Measurements from ENCODE around the gene DIPK2B. TPM values are rescaled to one million over a fixed set of nuclear protein-coding genes. Genes with fewer than 3 reads are reported as not detected.

The DIPK2B gene
- total RNA-seq, 1 experiment from 2014 or later: not detected

DNA sequence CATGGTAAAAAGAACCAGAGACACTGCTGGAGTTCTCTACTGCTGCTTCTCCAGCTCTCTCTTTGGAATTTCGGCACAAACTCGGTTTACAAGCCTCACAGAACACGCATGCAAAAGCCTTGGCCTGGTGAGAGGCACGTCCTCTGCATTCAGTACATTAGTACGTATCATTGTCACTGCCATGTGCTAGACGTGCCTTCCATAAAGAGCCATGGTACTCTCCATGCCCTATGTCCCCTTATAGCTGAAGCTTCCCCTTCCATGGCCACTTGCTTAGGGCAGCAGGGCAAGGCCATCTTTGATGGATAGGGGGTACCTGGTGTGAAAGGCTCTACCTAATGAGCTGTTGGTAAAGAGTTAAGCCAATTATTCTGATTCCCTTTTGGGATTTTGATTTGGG is 35.0 kb downstream of the DIPK2B start:
- Mint-ChIP-seq H3K4me3 (ENCODE audit: unreplicated experiment) (no peak overlapping the region), H3K36me3 (ENCODE audit: insufficient read depth, unreplicated experiment) (no peaks in the 10 kb centered on the region), H3K27me3 (ENCODE audit: insufficient read depth, unreplicated experiment) (peaks cover 88% of the 10 kb centered on the region), H3K9me3 (ENCODE audit: unreplicated experiment) (peaks cover 7% of the 10 kb centered on the region), H3K27ac (ENCODE audit: low read depth, unreplicated experiment) (no peak overlapping the region), H3K4me1 (ENCODE audit: insufficient read depth, unreplicated experiment) (no peaks in the 10 kb centered on the region)
- TF ChIP-seq, protein P1, sequence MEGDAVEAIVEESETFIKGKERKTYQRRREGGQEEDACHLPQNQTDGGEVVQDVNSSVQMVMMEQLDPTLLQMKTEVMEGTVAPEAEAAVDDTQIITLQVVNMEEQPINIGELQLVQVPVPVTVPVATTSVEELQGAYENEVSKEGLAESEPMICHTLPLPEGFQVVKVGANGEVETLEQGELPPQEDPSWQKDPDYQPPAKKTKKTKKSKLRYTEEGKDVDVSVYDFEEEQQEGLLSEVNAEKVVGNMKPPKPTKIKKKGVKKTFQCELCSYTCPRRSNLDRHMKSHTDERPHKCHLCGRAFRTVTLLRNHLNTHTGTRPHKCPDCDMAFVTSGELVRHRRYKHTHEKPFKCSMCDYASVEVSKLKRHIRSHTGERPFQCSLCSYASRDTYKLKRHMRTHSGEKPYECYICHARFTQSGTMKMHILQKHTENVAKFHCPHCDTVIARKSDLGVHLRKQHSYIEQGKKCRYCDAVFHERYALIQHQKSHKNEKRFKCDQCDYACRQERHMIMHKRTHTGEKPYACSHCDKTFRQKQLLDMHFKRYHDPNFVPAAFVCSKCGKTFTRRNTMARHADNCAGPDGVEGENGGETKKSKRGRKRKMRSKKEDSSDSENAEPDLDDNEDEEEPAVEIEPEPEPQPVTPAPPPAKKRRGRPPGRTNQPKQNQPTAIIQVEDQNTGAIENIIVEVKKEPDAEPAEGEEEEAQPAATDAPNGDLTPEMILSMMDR (IDR thresholded peaks at IDR 0.05; ENCODE audit: unreplicated experiment): no peak
- no TSS peak for BruUV-seq (replicated peaks)
- ChIA-PET CTCF (interaction anchor here (1.0 kb wide), 1 partner anchor 21 kb away, joined by 3 read pairs; no protein-coding TSS in a partner anchor), POLR2A (no interaction called here)
- no peak for DNase-seq (ENCODE audit: unreplicated experiment)
- intact Hi-C loops (cut with micrococcal nuclease): no loop called here

DNA sequence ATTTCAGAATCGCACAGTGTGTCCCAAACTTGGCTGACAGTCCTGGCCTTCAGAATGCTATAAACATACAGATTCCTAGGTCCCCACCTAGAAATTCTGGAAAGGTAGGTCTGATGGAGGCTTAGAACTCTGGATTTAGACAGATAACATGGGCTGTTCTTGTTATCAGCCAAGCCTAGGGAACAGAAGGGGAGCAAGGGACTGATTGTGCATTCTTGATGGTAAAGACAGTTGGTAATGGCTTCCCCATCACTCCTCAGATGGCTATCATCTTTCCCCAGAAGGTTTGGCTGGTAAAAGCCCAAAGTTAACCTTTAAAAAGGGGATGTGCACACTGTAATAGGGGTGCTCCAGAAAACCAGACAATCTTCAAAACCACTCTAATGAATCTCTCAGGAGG is 35.7 kb downstream of the DIPK2B start:
- no TSS peak for BruUV-seq (replicated peaks)
- H3K9me3 Mint-ChIP-seq (ENCODE audit: unreplicated experiment): peaks cover 7% of the 10 kb centered on the region

DNA sequence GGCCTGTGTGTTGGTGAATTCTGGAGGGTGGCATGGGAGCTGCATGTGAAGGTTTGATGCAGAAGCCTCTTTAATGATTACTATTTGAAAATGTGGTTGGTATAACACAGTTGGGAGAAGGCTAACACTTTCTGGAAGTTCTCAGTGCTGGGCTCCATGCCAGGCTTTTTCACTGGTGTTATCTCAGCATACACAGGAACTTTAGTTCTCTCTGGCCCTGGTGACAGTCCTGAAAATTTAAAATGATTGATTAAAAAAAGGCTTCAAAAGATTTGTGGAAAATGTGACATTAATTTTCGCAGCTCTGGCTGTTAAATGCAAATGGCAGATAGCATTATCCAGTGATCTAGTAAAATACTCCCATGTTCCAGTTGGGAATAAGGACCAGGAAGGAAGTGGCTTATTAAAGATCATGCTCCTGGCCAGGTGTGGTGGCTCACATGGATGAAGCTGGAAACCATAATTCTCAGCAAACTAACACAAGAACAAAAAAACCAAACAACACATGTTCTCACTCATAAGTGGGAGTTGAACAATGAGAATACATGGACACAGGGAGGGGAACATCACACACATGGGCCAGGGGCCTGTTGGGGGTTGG is 36.6 kb downstream of the DIPK2B start:
- peaks cover 88% of the 10 kb centered on the region for H3K27me3 Mint-ChIP-seq (ENCODE audit: insufficient read depth, unreplicated experiment)
- no peak for DNase-seq (ENCODE audit: unreplicated experiment)
- TF ChIP-seq, protein P1 (IDR thresholded peaks at IDR 0.05; ENCODE audit: unreplicated experiment): no peak
- CTCF ChIA-PET: interaction anchor here (1.3 kb wide), 1 partner anchor 8 kb away, joined by 3 read pairs; no protein-coding TSS in a partner anchor
- H3K27ac Mint-ChIP-seq (ENCODE audit: low read depth, unreplicated experiment): no peak overlapping the region
- intact Hi-C loops (cut with micrococcal nuclease): no loop called here
- POLR2A ChIA-PET: no interaction called here
- H3K9me3 Mint-ChIP-seq (ENCODE audit: unreplicated experiment): peaks cover 7% of the 10 kb centered on the region
- no peaks in the 10 kb centered on the region for H3K36me3 Mint-ChIP-seq (ENCODE audit: insufficient read depth, unreplicated experiment)
- BruUV-seq (replicated peaks): no TSS peak
- H3K4me3 Mint-ChIP-seq (ENCODE audit: unreplicated experiment): no peak overlapping the region
- no peaks in the 10 kb centered on the region for H3K4me1 Mint-ChIP-seq (ENCODE audit: insufficient read depth, unreplicated experiment)

More for the DNA sequence above, 35.7 kb downstream of the DIPK2B start:
- TF ChIP-seq, protein P1 (IDR thresholded peaks at IDR 0.05; ENCODE audit: unreplicated experiment): no peak
- Mint-ChIP-seq H3K4me1 (ENCODE audit: insufficient read depth, unreplicated experiment) (no peaks in the 10 kb centered on the region), H3K4me3 (ENCODE audit: unreplicated experiment) (no peak overlapping the region), H3K27ac (ENCODE audit: low read depth, unreplicated experiment) (no peak overlapping the region), H3K36me3 (ENCODE audit: insufficient read depth, unreplicated experiment) (no peaks in the 10 kb centered on the region), H3K27me3 (ENCODE audit: insufficient read depth, unreplicated experiment) (peaks cover 95% of the 10 kb centered on the region)
- intact Hi-C loops (cut with micrococcal nuclease): no loop called here
- CTCF ChIA-PET: interaction anchor here (1.0 kb wide), 1 partner anchor 22 kb away, joined by 3 read pairs; no protein-coding TSS in a partner anchor
- POLR2A ChIA-PET: no interaction called here
- no peak for DNase-seq (ENCODE audit: unreplicated experiment)

DNA sequence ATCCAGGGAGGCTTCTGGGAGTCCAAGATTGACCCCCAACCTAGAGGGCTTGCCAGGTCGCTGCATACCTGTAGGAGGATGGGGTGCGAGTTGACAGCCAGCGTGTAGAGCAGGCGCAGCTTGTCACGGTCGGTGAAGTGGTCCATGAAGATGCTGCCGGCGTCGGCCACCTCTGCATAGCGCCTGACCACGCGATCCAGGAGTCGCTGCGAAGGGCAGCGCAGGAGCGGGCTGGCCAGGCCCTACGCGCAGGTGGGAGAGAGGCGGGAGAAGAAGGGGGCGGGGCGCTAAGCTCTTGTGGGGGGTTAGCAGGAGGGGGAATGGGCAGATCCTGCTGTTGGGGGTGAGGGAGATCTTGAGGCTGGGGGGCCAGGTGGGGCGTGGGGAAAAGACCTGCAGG is 43.0 kb downstream of the DIPK2B start:
- peaks cover 7% of the 10 kb centered on the region for H3K4me1 Mint-ChIP-seq (ENCODE audit: insufficient read depth, unreplicated experiment)
- TF ChIP-seq, protein P1 (IDR thresholded peaks at IDR 0.05; ENCODE audit: unreplicated experiment): no peak
- ChIA-PET CTCF (no interaction called here), POLR2A (no interaction called here)
- no peak for DNase-seq (ENCODE audit: unreplicated experiment)
- no peak overlapping the region for H3K4me3 Mint-ChIP-seq (ENCODE audit: unreplicated experiment)
- H3K36me3 Mint-ChIP-seq (ENCODE audit: insufficient read depth, unreplicated experiment): no peaks in the 10 kb centered on the region
- intact Hi-C loops (cut with micrococcal nuclease): no loop called here
- H3K27me3 Mint-ChIP-seq (ENCODE audit: insufficient read depth, unreplicated experiment): peaks cover 67% of the 10 kb centered on the region
- peaks cover 7% of the 10 kb centered on the region for H3K9me3 Mint-ChIP-seq (ENCODE audit: unreplicated experiment)
- H3K27ac Mint-ChIP-seq (ENCODE audit: low read depth, unreplicated experiment): no peak overlapping the region
- BruUV-seq (replicated peaks): no TSS peak

All from MCF 10A (cell line).